ENCODE data around the gene IL1RAP. TPM values are rescaled to one million over a fixed set of nuclear protein-coding genes. Genes with fewer than 3 reads are reported as not detected.
"Not testable (repeated sequence)": the region's sequence is repeated elsewhere in the genome, so short reads cannot be mapped to it uniquely, and the experiment has no call there.

Gene IL1RAP
- total and polyA plus RNA-seq, 8 donors: 0.76 to 54.8 (median 6.3) TPM; not detected in 2

- 90 to 99% (median 94%) methylated on average over 1 of the region's 1 CpG for WGBS, 5 donors
- TF ChIP-seq POLR2A (IDR thresholded peaks at IDR 0.05): no peak
- no peak for TF ChIP-seq EP300 (IDR thresholded peaks at IDR 0.05)
- TF ChIP-seq CTCF (IDR thresholded peaks at IDR 0.05): no peak
- no peak for TF ChIP-seq POLR2AphosphoS5 (IDR thresholded peaks at IDR 0.05)
- DNase-seq: no peak
- Histone ChIP-seq H3K36me3 (no peaks in the 10 kb centered on the region), H3K27me3 (no peaks in the 10 kb centered on the region), H3K4me3 (no peak overlapping the region), H3K27ac (no peak overlapping the region), H3K4me1 (peaks cover 9 to 30% (median 17%) of the 10 kb centered on the region in 4 donors), H3K9me3 (no peaks in the 10 kb centered on the region)
- intact Hi-C loops (cut with DNase I; ENCODE audit: low total_unique reads): no loop called here
Observed at GRCh38 chr3:190516416-190516815, 2.5 kb downstream of the IL1RAP start.

GRCh38 chr3:190517687-190518086, 3.8 kb downstream of the IL1RAP start:
- H3K4me3 ChIP-seq: no peak overlapping the region
- no peak for DNase-seq
- H3K27me3 ChIP-seq: no peaks in the 10 kb centered on the region
- TF ChIP-seq CTCF (IDR thresholded peaks at IDR 0.05): no peak
- no peak for TF ChIP-seq EP300 (IDR thresholded peaks at IDR 0.05)
- no peak for TF ChIP-seq POLR2AphosphoS5 (IDR thresholded peaks at IDR 0.05)
- TF ChIP-seq POLR2A (IDR thresholded peaks at IDR 0.05): no peak
- no peak overlapping the region for H3K27ac ChIP-seq
- peaks cover 9 to 30% (median 17%) of the 10 kb centered on the region in 4 donors for H3K4me1 ChIP-seq
- no peaks in the 10 kb centered on the region for H3K36me3 ChIP-seq
- WGBS, 5 donors: 72 to 80% (median 77%) methylated on average over 3 of the region's 3 CpGs
- no peaks in the 10 kb centered on the region for H3K9me3 ChIP-seq
- intact Hi-C loops (cut with DNase I; ENCODE audit: low total_unique reads): no loop called here

GRCh38 chr3:190518531-190518930, 4.6 kb downstream of the IL1RAP start:
- H3K27ac ChIP-seq; intact Hi-C loops (cut with DNase I; ENCODE audit: low total_unique reads); H3K27me3 ChIP-seq; H3K9me3 ChIP-seq; H3K4me3 ChIP-seq; DNase-seq; H3K36me3 ChIP-seq: not testable (repeated sequence)
- H3K4me1 ChIP-seq: peaks cover under 1 to 23% (median 9%) of the 10 kb centered on the region in 4 donors
- WGBS, 5 donors: 88 to 93% (median 93%) methylated on average over 4 of the region's 4 CpGs

- WGBS, 5 donors: 47 to 93% (median 54%) methylated on average over 1 of the region's 1 CpG
- intact Hi-C loops (cut with DNase I; ENCODE audit: low total_unique reads): no loop called here
- H3K27me3 ChIP-seq: no peaks in the 10 kb centered on the region
Observed at GRCh38 chr3:190519886-190520285, 6.0 kb downstream of the IL1RAP start.

More at GRCh38 chr3:190519886-190520285, 6.0 kb downstream of the IL1RAP start:
- H3K4me1 ChIP-seq: peaks cover 0 to 22% (median 6%) of the 10 kb centered on the region in 4 donors
- no peaks in the 10 kb centered on the region for H3K36me3 ChIP-seq
- no peak for TF ChIP-seq CTCF (IDR thresholded peaks at IDR 0.05)
- TF ChIP-seq EP300 (IDR thresholded peaks at IDR 0.05): no peak
- no peak overlapping the region for H3K27ac ChIP-seq
- H3K9me3 ChIP-seq: no peaks in the 10 kb centered on the region
- no peak overlapping the region for H3K4me3 ChIP-seq
- no peak for DNase-seq
